Testis (tissue), 2 donors: ENCODE data around the gene MIGA2.

Source experiments
- CTCF ChIP-seq, 3 experiments: fragments of 450-650 bp in 2 of 3; fragments of 200-600 bp in 1 of 3; sonication (generic) in 1 of 3; IDR thresholded peaks; one replicate each; pipeline ENCODE4 v1.5.1; 2016 to 2019; ENCODE audit warnings: antibody characterized with exemption in 3 of 3, mild to moderate bottlenecking in 2 of 3, moderate library complexity in 1 of 3
- POLR2A ChIP-seq: fragments of 450-650 bp; IDR thresholded peaks from one replicate; pipeline ENCODE4 v1.6.1; 2017; ENCODE audit warnings: antibody characterized with exemption, mild to moderate bottlenecking, moderate library complexity

GRCh38 chr9:128998462-128998861 is 38.0 kb upstream of the MIGA2 start:
- TF ChIP-seq CTCF (IDR thresholded peaks at IDR 0.05) (no peak), POLR2A (no peak)
